IMR-90 (cell line): ENCODE results near the gene AGAP1. TPM values are rescaled to one million over a fixed set of nuclear protein-coding genes. Genes with fewer than 3 reads are reported as not detected.

Experiments used
- ATAC-seq: fragments of 200-7000 bp; cut with Tn5 transposase; 2 replicates; pipeline ENCODE4 v1.9.1; 2020; ENCODE audit warnings: low read depth, mild to moderate bottlenecking, moderate library complexity
- BruUV-seq: library from RNA; stranded (reverse); fragments of 400-500 nt; replicated peaks from 2 replicates; lab custom pipeline; 2021; lab: Mats Ljungman, UMichigan
- CTCF ChIA-PET: fragments of 300-600 bp; formaldehyde crosslinking; extraction: SDS; loops from one replicate; lab custom pipeline; 2021; ENCODE audit warnings: antibody characterized with exemption; lab: Yijun Ruan, JAX
- POLR2A ChIA-PET: fragments of 300-600 bp; sonication (Branson Sonifier 250); formaldehyde crosslinking; loops from one replicate; lab custom pipeline; 2022; ENCODE audit warnings: antibody characterized with exemption; ENCODE audit not compliant: unreplicated experiment; lab: Charles Lee
- DNase-seq: peaks from one replicate; pipeline ENCODE4 v3.0.0; 2013
- H2AFZ ChIP-seq: replicated peaks from 2 replicates; pipeline ENCODE3; 2013; ENCODE audit warnings: low read length, mild to moderate bottlenecking; ENCODE audit not compliant: poor library complexity
- H2AK5ac ChIP-seq: 2 replicates; pipeline ENCODE4 v1.6.1; 2013; ENCODE audit warnings: low read depth, low read length, inconsistent platforms
- H2AK9ac ChIP-seq: replicated peaks from 2 replicates; pipeline ENCODE3; 2013; ENCODE audit warnings: mild to moderate bottlenecking, low read depth, low read length, moderate library complexity; ENCODE audit not compliant: poor library complexity
- H2BK120ac ChIP-seq: 2 replicates; pipeline ENCODE4 v1.6.1; 2013; ENCODE audit warnings: low read depth, low read length, inconsistent platforms
- H2BK15ac ChIP-seq: 3 replicates; pipeline ENCODE4 v1.6.1; 2013; ENCODE audit warnings: low read depth, low read length, inconsistent platforms
- H2BK20ac ChIP-seq: 2 replicates; pipeline ENCODE4 v1.6.1; 2013; ENCODE audit warnings: low read depth, mild to moderate bottlenecking, inconsistent platforms, low read length, moderate library complexity
- H2BK5ac ChIP-seq: 2 replicates; pipeline ENCODE4 v1.6.1; 2013; ENCODE audit warnings: mild to moderate bottlenecking, low read depth, low read length, inconsistent platforms; ENCODE audit not compliant: poor library complexity, severe bottlenecking
- H3K14ac ChIP-seq: replicated peaks from 2 replicates; pipeline ENCODE4 v1.6.1; 2013; ENCODE audit warnings: low read depth, low read length, inconsistent platforms
- H3K18ac ChIP-seq: 2 replicates; pipeline ENCODE4 v1.6.1; 2013; ENCODE audit warnings: low read depth, low read length, control low read depth
- H3K23ac ChIP-seq: 2 replicates; pipeline ENCODE4 v1.6.1; 2013; ENCODE audit warnings: low read depth, low read length, inconsistent platforms
- H3K27ac ChIP-seq: 2 replicates; pipeline ENCODE4 v1.5.1; 2013; ENCODE audit warnings: mild to moderate bottlenecking, control low read depth, low read length; ENCODE audit not compliant: insufficient read depth
- H3K27me3 ChIP-seq: 2 replicates; pipeline ENCODE4 v1.6.1; 2013; ENCODE audit warnings: low read length; ENCODE audit not compliant: control insufficient read depth, insufficient read depth
- H3K36me3 ChIP-seq: 2 replicates; pipeline ENCODE4 v1.6.1; 2013; ENCODE audit warnings: low read length, mixed read lengths; ENCODE audit not compliant: control insufficient read depth, insufficient read depth
- H3K4ac ChIP-seq: 2 replicates; pipeline ENCODE4 v1.6.1; 2013; ENCODE audit warnings: low read depth, low read length, inconsistent platforms
- H3K4me1 ChIP-seq: 2 replicates; pipeline ENCODE4 v1.6.1; 2013; ENCODE audit warnings: low read length, mixed read lengths; ENCODE audit not compliant: control insufficient read depth, insufficient read depth
- H3K4me2 ChIP-seq: 2 replicates; pipeline ENCODE4 v1.6.1; 2013; ENCODE audit warnings: low read depth, mild to moderate bottlenecking, control low read depth, low read length, moderate library complexity
- H3K4me3 ChIP-seq: 2 replicates; pipeline ENCODE4 v1.5.1; 2013; ENCODE audit warnings: low read depth, mild to moderate bottlenecking, control low read depth, low read length, moderate library complexity; ENCODE audit not compliant: insufficient read depth
- H3K56ac ChIP-seq: 2 replicates; pipeline ENCODE4 v1.6.1; 2013; ENCODE audit warnings: low read length, inconsistent platforms; ENCODE audit not compliant: insufficient read depth; ENCODE audit errors: extremely low read depth
- H3K79me1 ChIP-seq, 2 experiments: 2 replicates each; pipeline ENCODE4 v1.6.1; 2013; ENCODE audit warnings: low read length in 2 of 2, inconsistent platforms in 1 of 2, low read depth in 1 of 2
- H3K9ac ChIP-seq: 2 replicates; pipeline ENCODE4 v1.6.1; 2013; ENCODE audit warnings: low read depth, low read length, control low read depth
- H3K9me1 ChIP-seq: 2 replicates; pipeline ENCODE4 v1.6.1; 2013; ENCODE audit warnings: low read length, inconsistent platforms; ENCODE audit not compliant: insufficient read depth
- H3K9me3 ChIP-seq: 2 replicates; pipeline ENCODE4 v1.6.1; 2013; ENCODE audit warnings: low read length; ENCODE audit not compliant: control insufficient read depth, insufficient read depth
- H4K20me1 ChIP-seq: 2 replicates; pipeline ENCODE4 v1.6.1; 2013; ENCODE audit warnings: low read length, inconsistent platforms; ENCODE audit not compliant: insufficient read depth
- H4K5ac ChIP-seq: 2 replicates; pipeline ENCODE4 v1.6.1; 2013; ENCODE audit warnings: mild to moderate bottlenecking, low read depth, low read length, control low read depth
- H4K8ac ChIP-seq, 2 experiments: 2 replicates each; pipeline ENCODE4 v1.6.1; 2013; ENCODE audit warnings: low read depth in 2 of 2, low read length in 2 of 2, control low read depth in 1 of 2, inconsistent platforms in 1 of 2
- H4K91ac ChIP-seq: 2 replicates; pipeline ENCODE4 v1.6.1; 2013; ENCODE audit warnings: low read depth, low read length, inconsistent platforms; ENCODE audit not compliant: insufficient read depth
- MXI1 ChIP-seq: IDR thresholded peaks from 2 replicates; pipeline ENCODE4 v1.6.1; 2012; ENCODE audit warnings: low read depth, mild to moderate bottlenecking, low read length, moderate library complexity, borderline replicate concordance
- WGBS, 2 experiments: methylation state at CpG; one replicate each; pipeline versions ENCODE4 v1.1.5 to v1.1.7; 2013; ENCODE audit warnings: missing lambda C conversion rate in 2 of 2; ENCODE audit not compliant: insufficient read length in 1 of 2; ENCODE audit errors: extremely low coverage in 2 of 2; 5-methylcytosine and 5-hydroxymethylcytosine counted together
- dilution Hi-C: fragments of 300-500 bp; cut with HindIII; formaldehyde crosslinking; loops from one replicate; pipeline ENCODE4 v1.14.3; 2018; ENCODE audit warnings: low sequenced_read_pairs; ENCODE audit not compliant: unreplicated experiment
- in situ Hi-C: fragments of 300-500 bp; cut with MboI; formaldehyde crosslinking; loops from 3 replicates; pipeline ENCODE4 v1.14.3; 2019; ENCODE audit warnings: low sequenced_read_pairs, inconsistent platforms, mixed read lengths
- intact Hi-C: fragments of 100-400 bp; cut with micrococcal nuclease; formaldehyde crosslinking; loops from 2 replicates; pipeline ENCODE4 v1.10.0; 2022
- polyA plus RNA-seq, 3 experiments: library from polyadenylated mRNA; depleted of rRNA; stranded (reverse); fragments of >200 nt; gene quantifications; 2 replicates each; pipeline ENCODE4 v1.2.3, GENCODE V29; 2012; ENCODE audit warnings: low replicate concordance in 1 of 3
- total RNA-seq: library from RNA; depleted of rRNA; stranded (reverse); fragments of >200 nt; gene quantifications from 2 replicates; pipeline ENCODE4 v1.2.3, GENCODE V29; 2012

The AGAP1 gene
- total and polyA plus RNA-seq, 2 of the 4 experiments (the other 2 are of a cell fraction) = 15.1 to 16.4 TPM

DNA sequence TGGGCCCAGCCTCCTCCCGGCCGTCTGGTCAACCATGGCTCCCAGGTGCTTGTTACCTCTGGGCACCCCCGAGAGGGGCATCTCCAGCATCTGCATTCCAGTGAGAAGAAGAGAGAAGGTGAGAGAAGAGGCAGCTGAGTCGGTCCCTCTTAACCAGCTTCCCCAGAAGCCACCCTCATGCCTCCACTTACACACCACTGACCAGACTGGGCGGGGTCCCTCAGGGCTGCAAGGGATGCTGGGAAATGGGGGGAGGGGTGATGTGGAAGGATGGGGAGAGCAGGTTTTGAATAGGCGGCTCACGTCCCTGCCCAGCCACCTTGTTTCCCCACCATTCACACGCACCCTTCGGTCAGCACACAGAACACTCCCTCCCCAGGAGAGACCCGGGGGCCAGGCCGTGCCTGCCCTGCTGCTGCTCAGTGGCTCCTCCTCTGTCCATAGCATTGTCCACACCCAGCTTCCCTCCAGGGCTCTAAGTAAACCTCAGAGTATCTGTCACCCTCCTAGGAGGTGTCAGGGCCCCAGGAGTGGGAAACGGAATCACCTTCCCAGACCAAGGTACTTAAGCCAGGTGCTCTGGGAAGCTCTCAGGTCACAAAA lies 639.7 kb downstream of the AGAP1 start:
- no peaks in the 10 kb centered on the region for H3K27me3 ChIP-seq
- intact Hi-C loops = no loop called here
- H4K8ac ChIP-seq = no peak overlapping the region
- H3K36me3 ChIP-seq = no peaks in the 10 kb centered on the region
- ChIA-PET POLR2A (no interaction called here), CTCF (interaction anchor here (0.6 kb wide), 1 partner anchor 1328 kb away, joined by 3 read pairs; no protein-coding TSS in a partner anchor)
- H2AFZ ChIP-seq = no peak overlapping the region
- no peak overlapping the region for H2AK5ac ChIP-seq
- dilution Hi-C loops = no loop called here
- H3K79me1 ChIP-seq = no peaks in the 10 kb centered on the region
- H3K56ac ChIP-seq = no peak overlapping the region
- TF ChIP-seq MXI1 = no peak
- no TSS peak for BruUV-seq
- no peaks in the 10 kb centered on the region for H4K20me1 ChIP-seq
- no peak overlapping the region for H3K18ac ChIP-seq
- no peak overlapping the region for H3K4ac ChIP-seq
- H2BK5ac ChIP-seq = no peak overlapping the region
- no peak overlapping the region for H2BK120ac ChIP-seq
- H3K14ac ChIP-seq = no peak overlapping the region
- H4K91ac ChIP-seq = no peak overlapping the region
- no peak overlapping the region for H2AK9ac ChIP-seq
- no peak overlapping the region for H3K4me3 ChIP-seq
- H3K9me3 ChIP-seq = no peaks in the 10 kb centered on the region
- no peak overlapping the region for H3K23ac ChIP-seq
- DNase-seq (no peak), ATAC-seq (no peak)
- H3K4me1 ChIP-seq = no peaks in the 10 kb centered on the region
- H3K27ac ChIP-seq = no peak overlapping the region
- no peaks in the 10 kb centered on the region; the same call in 1 of the 2 replicates for H3K9me1 ChIP-seq
- 80% methylated on average over 1 of the region's 12 CpGs; no CpG with 5 or more reads in 1 of the 2 experiments for WGBS, 2 experiments
- no peak overlapping the region for H3K9ac ChIP-seq
- no peak overlapping the region for H3K4me2 ChIP-seq
- no peak overlapping the region for H2BK20ac ChIP-seq
- no peak overlapping the region for H2BK15ac ChIP-seq
- no peak overlapping the region for H4K5ac ChIP-seq
- in situ Hi-C loops = no loop called here
